GM21529 (cell line): ENCODE data around the gene NUDT2.

Experiments
- ATAC-seq: cut with Tn5 transposase; IDR thresholded peaks from one replicate; pipeline ENCODE4 v1.9.1; 2021; ENCODE audit not compliant: unreplicated experiment

Gene NUDT2

GRCh38 chr9:34370335-34370969 is 41.1 kb downstream of the NUDT2 start:
- no peak for ATAC-seq

DNA sequence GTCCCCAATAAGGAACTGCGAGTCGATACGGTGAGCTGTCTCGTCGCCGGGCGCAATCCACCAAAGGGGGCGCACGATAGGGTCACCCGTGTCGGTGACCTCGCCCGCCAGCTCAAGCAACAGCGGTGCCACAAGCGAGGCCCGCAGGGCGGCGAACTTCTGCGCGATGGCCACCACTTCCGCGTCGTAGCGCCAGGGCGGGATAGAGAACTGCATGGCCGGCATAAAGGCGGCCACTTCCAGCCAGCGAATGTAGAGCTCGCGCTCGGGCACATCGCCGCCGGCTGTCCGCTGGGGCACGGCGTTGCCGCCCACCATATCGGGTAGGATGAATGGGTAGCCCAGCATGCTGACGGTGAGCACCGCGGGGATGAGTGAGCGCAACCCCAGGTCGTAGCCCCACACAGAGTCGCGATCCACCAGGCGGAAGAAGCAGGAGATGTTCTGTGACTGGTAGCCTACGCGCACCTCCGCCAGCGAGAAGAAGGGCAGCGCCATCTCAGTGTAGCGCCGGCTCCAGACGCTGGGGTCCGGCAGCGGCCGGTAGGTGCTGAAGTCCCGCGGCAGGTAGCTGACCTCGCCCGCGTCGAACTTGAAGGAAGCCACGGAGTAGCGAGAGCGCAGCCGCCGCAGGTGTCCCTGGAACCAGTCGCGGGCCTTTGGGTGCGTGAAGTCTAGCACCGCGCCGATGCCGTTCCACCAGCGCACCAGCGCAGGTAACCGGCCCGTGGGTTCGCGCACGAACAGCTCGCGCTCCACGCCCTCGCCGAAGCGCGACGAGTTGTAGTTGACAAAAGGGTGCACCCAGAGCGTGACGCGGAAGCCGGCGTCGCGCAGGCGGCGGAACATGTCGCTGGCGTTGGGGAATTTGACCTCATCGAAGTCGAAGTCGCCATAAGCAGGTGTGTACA is 41.9 kb downstream of the NUDT2 start:
- no peak for ATAC-seq

DNA sequence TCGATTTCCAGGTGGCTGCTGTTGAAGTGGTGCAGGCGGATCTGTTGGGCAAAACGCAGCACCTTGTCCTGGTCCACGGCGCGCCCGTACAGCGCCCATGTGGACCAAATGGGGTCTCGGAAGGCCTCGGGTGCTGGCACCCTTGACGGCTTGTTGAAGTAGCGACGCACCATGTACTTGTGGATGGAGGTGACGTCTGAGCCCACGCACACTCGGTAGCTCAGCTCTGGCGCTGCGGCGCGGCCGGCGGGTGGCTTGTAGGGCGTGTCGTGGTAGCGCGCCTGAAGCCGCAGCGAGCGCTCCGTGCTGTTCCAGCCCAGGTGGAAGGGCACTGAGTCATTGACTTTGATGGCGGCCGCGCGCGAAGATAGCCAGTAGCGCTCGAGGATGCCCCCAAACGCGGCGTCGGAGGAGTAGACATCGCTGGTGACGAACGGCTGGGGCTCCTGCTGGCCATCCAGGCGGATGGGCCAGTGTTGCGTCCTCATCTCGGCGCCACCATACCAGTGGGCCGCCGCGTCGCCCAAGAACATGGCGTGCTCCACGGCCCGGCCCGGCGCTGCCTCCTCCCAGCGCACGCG is 42.6 kb downstream of the NUDT2 start:
- ATAC-seq, result no peak

- ATAC-seq, result no peak
Observed at GRCh38 chr9:34372467-34373011, 43.2 kb downstream of the NUDT2 start.

- ATAC-seq, result no peak
Observed at GRCh38 chr9:34373749-34374148, 44.4 kb downstream of the NUDT2 start.

DNA sequence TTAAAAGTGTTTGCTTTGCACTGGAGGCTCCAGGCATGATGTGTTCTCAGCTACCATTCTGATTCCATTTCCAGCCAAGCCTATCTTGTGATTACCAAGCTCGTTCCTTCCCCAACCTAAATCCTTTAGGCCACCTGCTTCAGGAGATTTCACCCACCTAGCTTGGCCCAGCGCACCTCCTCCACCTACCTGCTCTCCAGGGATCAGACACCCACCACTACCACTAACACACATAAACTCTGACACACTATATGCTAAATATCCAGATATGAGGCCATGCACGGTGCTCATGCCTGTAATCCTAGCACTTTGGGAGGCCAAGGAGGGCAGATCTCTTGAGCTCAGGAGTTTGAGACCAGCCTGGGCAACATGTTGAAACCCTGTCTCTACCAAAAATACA is 45.0 kb downstream of the NUDT2 start:
- no peak for ATAC-seq

- no peak for ATAC-seq
Observed at GRCh38 chr9:34374905-34375552, 45.7 kb downstream of the NUDT2 start.

GRCh38 chr9:34375901-34376595 is 46.7 kb downstream of the NUDT2 start:
- no peak for ATAC-seq

- ATAC-seq, result peak; percentile 84
Observed at GRCh38 chr9:34376596-34377403, 47.4 kb downstream of the NUDT2 start, which contains the start of gene MYORG. TSS of gene MYORG (minus strand) at chr9:34376898. CDS start at chr9:34372943, 3,955 bp downstream.

DNA sequence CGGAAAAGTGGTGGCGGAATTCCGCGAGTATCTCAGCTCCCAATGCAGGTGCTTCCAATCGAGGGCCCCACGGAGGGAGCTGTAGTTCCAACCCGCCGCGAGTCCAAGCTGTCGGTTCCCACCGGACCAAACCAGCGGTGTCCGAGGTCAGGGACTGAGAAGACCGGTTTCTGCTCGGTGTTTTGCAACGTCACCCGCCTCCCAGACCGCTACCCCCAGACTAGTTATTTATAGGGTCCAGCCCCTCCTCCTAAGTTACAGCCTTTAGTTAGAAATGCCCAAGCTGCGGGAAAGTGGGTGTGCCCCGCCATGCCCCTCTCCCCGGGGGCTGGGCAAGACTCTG is 48.0 kb downstream of the NUDT2 start:
- no peak for ATAC-seq

DNA sequence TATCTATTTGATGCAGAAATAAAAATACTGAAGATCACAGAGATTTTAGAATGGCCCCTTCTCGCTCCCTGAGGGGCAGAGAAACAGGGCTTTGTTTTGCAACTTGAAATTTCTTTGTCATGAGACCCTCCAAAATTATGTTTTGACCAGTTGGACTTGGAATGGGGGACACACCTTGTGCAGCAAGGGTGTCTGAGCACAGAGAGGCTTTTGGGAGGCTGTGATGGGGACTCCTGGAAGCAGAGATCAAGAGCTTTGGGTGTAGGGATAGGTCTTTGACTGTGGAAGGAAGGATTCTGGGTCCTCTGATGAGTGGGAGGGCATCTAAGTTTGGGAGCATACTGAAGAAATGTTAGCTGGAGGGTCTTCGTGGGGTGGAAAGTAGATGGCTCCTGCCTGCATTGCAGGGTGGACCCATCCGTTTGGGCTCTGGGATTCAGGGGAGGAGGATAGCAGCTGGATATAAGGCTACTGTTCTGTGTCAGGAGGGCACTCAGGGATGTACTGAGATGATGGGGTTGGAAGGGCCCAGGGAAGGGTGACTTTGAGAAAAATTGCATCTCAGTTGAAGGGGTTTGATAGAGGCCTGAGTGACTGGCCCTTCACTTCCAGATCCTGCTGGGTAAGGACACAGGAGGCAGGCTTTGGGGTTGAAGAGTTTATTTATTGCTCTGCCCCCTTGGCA is 49.1 kb downstream of the NUDT2 start:
- ATAC-seq, result no peak

- ATAC-seq, result peak; percentile 25
Observed at GRCh38 chr9:34379334-34380033, 50.1 kb downstream of the NUDT2 start.

DNA sequence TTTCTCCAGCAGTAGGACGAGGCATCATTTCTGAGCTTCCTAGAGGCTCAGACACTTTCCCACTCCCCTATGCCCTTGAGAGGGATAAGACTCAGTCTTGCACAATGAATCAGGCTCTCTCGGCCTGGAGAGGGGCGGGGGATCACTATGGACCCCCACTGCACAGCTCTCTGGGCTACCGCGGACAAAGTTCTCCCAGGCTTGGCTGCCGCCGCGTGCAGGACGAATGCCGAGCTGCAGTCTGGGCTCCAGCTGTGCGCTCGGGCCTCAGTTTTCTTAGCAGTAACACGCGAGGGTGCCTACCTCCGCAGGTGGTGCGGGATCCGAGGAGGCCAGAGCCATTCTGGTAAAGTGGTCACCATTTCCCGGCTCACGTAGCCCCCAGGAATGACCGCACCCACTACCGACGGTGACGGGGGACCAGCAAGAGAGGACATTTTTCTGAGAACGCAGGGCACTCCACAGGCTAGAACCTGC is 50.7 kb downstream of the NUDT2 start:
- ATAC-seq, result no peak

- peak; percentile 33 for ATAC-seq
Observed at GRCh38 chr9:34380511-34381315, 51.3 kb downstream of the NUDT2 start.

GRCh38 chr9:34381323-34381722 is 52.0 kb downstream of the NUDT2 start:
- ATAC-seq, result no peak

DNA sequence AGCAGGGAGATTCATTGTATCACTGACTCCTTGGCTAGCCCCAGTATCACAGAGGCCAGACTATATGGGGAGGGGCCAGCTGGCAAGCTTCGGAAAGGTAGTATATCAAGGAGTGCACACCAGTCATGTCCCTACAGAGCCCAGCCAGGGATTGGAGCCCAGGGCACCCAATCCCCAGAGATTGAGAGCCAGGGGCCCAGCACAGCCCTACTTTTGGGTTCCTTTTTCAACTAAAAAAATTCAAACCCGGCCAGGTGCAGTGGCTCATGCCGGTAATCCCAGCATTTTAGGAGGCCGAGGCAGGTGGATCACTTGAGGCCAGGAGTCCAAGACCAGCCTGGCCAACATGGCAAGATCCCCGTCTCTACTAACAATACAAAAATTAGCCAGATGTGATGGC is 52.7 kb downstream of the NUDT2 start:
- no peak for ATAC-seq

DNA sequence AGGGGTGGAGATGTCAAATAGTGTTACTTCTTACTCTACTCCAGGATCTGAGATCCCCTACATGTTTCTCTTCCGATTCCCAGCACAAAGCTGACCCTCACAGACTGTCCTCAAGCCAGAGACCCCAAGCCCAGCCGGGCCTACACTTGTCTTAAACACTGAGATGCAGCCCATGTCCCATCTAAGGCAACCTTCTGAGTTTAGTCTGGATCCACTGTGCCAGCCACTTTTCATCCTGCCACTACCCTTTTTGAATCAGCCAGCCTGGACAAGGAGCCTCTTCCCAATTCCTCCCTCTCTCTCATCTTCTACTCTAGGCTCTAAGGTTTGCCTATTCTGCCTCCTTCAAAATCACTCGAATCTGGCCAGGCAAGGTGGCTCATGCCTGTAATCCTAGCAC is 53.5 kb downstream of the NUDT2 start:
- ATAC-seq, result no peak

DNA sequence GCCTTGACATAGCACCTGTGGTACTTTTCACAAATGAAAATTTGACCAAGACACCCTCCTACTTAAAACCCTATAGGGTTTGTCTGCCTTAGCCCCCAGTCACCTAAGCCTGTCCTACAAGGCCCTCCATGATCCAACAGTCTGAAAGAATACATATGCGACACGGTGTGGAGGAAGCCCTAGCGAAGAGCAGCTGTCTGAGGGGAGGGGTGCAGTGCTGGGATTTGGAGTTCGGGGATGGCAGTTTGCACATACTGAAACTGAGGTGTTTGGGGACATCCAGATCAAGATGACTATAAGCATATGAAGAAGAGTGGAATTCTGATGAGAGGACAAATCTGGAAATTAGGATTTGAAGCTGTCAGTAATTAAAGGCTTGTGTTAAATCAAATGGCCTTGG is 54.5 kb downstream of the NUDT2 start:
- ATAC-seq, result no peak
